ENCODE data around the gene HEXD. TPM values are rescaled to one million over a fixed set of nuclear protein-coding genes. Genes with fewer than 3 reads are reported as not detected.

The HEXD gene
- total RNA-seq, 1 experiment from 2014 or later: 29.5 TPM

DNA sequence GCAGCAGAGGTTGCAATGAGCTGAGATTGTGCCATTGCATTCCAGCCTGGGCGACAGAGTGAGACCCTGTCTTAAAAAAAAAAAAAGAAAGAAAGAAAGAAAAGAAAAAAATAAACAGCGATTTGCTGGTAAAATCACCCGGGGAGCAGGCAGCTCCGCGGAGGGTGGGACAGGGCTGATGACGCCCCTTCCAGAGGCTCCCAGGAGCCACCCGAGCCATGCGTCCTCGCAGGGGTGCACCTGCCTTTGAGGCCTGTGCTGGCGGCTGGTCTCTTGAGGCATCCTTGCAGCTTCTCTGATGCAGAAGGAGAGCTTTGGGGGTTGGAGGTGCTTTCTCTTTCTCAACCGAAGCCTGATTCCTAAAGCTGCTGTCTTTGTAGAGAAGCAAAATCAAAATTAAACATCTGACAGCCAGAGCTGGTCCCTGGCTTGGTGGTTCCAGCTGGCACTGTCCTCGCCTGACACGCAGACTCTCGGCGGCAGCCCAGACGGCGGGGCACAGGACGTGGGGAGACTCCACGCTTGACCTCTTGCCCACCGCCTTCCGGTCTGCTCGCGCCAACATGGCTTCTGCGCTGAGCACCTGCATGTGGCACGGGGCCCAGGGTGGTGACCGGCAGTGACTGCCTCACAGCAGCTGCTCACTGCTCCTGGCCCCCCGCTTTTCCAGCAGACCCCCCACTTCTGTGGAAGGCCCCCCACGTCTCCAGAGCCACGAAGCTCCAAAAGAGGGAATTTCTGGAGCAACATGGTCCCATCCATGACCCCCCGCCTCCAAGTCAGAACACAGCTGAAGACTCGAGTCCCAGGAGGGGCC is 40.0 kb upstream of the HEXD start:
- CTCF ChIA-PET: interaction anchor here (0.6 to 0.8 kb wide), 3 partner anchors 13 to 138 kb away, joined by 3 to 5 read pairs (median 3); no protein-coding TSS in a partner anchor
- no peak for TF ChIP-seq CTCF (IDR thresholded peaks at IDR 0.05; ENCODE audit: insufficient read depth in 1 of 2, low read depth in 1 of 2, low read length in 1 of 2, severe bottlenecking in 1 of 2, unreplicated experiment in 1 of 2)
- Mint-ChIP-seq H3K36me3 (ENCODE audit: insufficient read depth, unreplicated experiment) (no peaks in the 10 kb centered on the region), H3K27ac (ENCODE audit: unreplicated experiment) (no peak overlapping the region), H3K27me3 (ENCODE audit: insufficient read depth, unreplicated experiment) (no peaks in the 10 kb centered on the region), H3K9me3 (ENCODE audit: unreplicated experiment) (no peaks in the 10 kb centered on the region), H3K4me3 (ENCODE audit: unreplicated experiment) (no peak overlapping the region), H3K4me1 (ENCODE audit: low read depth, unreplicated experiment) (no peaks in the 10 kb centered on the region)
- DNase-seq: no peak
- no peak overlapping the region for H3K4me3 ChIP-seq (ENCODE audit: low read depth, low read length)
- H3K27me3 ChIP-seq (replicated peaks; ENCODE audit: control insufficient read depth, insufficient read depth, low read length): no peaks in the 10 kb centered on the region
- POLR2A ChIA-PET: no interaction called here
- no peaks in the 10 kb centered on the region for H3K36me3 ChIP-seq (ENCODE audit: control insufficient read depth, insufficient read depth, low read length)
- H3K9me3 ChIP-seq: no peaks in the 10 kb centered on the region
- no TSS peak for BruUV-seq (replicated peaks)
- peaks cover 4% of the 10 kb centered on the region; the same call in 1 of the 2 replicates for H3K4me1 ChIP-seq
- intact Hi-C loops (cut with micrococcal nuclease; ENCODE audit: unreplicated experiment): no loop called here

DNA sequence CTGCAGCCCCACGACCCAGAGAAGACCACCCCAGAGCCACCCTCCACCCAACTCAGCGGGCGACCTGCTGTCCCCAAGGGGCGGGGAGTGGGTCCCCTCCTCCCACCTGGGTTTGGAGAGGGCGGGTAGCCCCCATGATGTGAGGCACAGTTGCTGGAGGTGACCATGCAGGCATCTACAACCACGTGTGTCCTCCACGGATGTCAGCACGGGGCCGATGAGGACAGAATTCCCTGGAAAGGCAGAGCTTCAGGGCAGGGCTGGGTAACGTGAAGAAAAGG is 39.5 kb upstream of the HEXD start:
- CTCF ChIA-PET: interaction anchor here (0.6 kb wide), 1 partner anchor 41 kb away, joined by 5 read pairs; no protein-coding TSS in a partner anchor
- intact Hi-C loops (cut with micrococcal nuclease; ENCODE audit: unreplicated experiment): no loop called here
- H3K4me1 ChIP-seq: peaks cover 4% of the 10 kb centered on the region; the same call in 1 of the 2 replicates

More for the DNA sequence above, 39.5 kb upstream of the HEXD start:
- no TSS peak for BruUV-seq (replicated peaks)
- H3K9me3 ChIP-seq: no peaks in the 10 kb centered on the region
- Mint-ChIP-seq H3K27ac (ENCODE audit: unreplicated experiment) (no peak overlapping the region), H3K4me3 (ENCODE audit: unreplicated experiment) (no peak overlapping the region), H3K36me3 (ENCODE audit: insufficient read depth, unreplicated experiment) (no peaks in the 10 kb centered on the region), H3K27me3 (ENCODE audit: insufficient read depth, unreplicated experiment) (no peaks in the 10 kb centered on the region), H3K9me3 (ENCODE audit: unreplicated experiment) (no peaks in the 10 kb centered on the region), H3K4me1 (ENCODE audit: low read depth, unreplicated experiment) (no peaks in the 10 kb centered on the region)
- H3K27me3 ChIP-seq (replicated peaks; ENCODE audit: control insufficient read depth, insufficient read depth, low read length): no peaks in the 10 kb centered on the region
- no peaks in the 10 kb centered on the region for H3K36me3 ChIP-seq (ENCODE audit: control insufficient read depth, insufficient read depth, low read length)
- no peak for DNase-seq
- H3K4me3 ChIP-seq (ENCODE audit: low read depth, low read length): no peak overlapping the region
- TF ChIP-seq CTCF (IDR thresholded peaks at IDR 0.05; ENCODE audit: insufficient read depth in 1 of 2, low read depth in 1 of 2, low read length in 1 of 2, severe bottlenecking in 1 of 2, unreplicated experiment in 1 of 2): no peak
- POLR2A ChIA-PET: no interaction called here
